GM21367 (cell line): ENCODE measurements around the gene AHI1.

Experiments used
- ATAC-seq: cut with Tn5 transposase; IDR thresholded peaks from one replicate; pipeline ENCODE4 v1.9.1; 2021; ENCODE audit not compliant: unreplicated experiment

Gene AHI1

GRCh38 chr6:135464634-135465033 lies 32.9 kb downstream of the AHI1 start:
- ATAC-seq, result peak; percentile 61

- ATAC-seq, result no peak
These were observed 36.3 kb downstream of the AHI1 start for GRCh38 chr6:135461208-135461607.

- no peak for ATAC-seq
These were observed 39.5 kb downstream of the AHI1 start for GRCh38 chr6:135458051-135458450.

- no peak for ATAC-seq
These were observed 45.8 kb downstream of the AHI1 start for GRCh38 chr6:135451617-135452190.

- ATAC-seq, result no peak
These were observed 48.3 kb downstream of the AHI1 start for GRCh38 chr6:135449246-135449645.

GRCh38 chr6:135440087-135440792 lies 57.3 kb downstream of the AHI1 start:
- ATAC-seq, result peak; percentile 46

GRCh38 chr6:135439549-135439948 lies 58.0 kb downstream of the AHI1 start:
- ATAC-seq, result no peak

- ATAC-seq, result no peak
These were observed 58.5 kb downstream of the AHI1 start for GRCh38 chr6:135438907-135439535.

- no peak for ATAC-seq
These were observed 62.5 kb downstream of the AHI1 start for GRCh38 chr6:135434991-135435390.

GRCh38 chr6:135434095-135434494 lies 63.4 kb downstream of the AHI1 start:
- ATAC-seq, result no peak

- no peak for ATAC-seq
These were observed 69.5 kb downstream of the AHI1 start for GRCh38 chr6:135428078-135428477.

- ATAC-seq, result no peak
These were observed 70.7 kb downstream of the AHI1 start for GRCh38 chr6:135426833-135427232.

- no peak for ATAC-seq
These were observed 73.2 kb downstream of the AHI1 start for GRCh38 chr6:135424385-135424784.

GRCh38 chr6:135423649-135424128 lies 73.9 kb downstream of the AHI1 start:
- peak; percentile 73 for ATAC-seq

GRCh38 chr6:135419162-135419561 lies 78.4 kb downstream of the AHI1 start:
- ATAC-seq, result no peak

GRCh38 chr6:135418040-135418760 lies 79.3 kb downstream of the AHI1 start:
- ATAC-seq, result no peak

GRCh38 chr6:135412761-135413160 lies 84.8 kb downstream of the AHI1 start:
- ATAC-seq, result no peak

- no peak for ATAC-seq
These were observed 85.7 kb downstream of the AHI1 start for GRCh38 chr6:135411849-135412248.

- no peak for ATAC-seq
These were observed 86.2 kb downstream of the AHI1 start for GRCh38 chr6:135411339-135411738.

GRCh38 chr6:135410856-135411255 lies 86.7 kb downstream of the AHI1 start:
- ATAC-seq, result no peak

- no peak for ATAC-seq
These were observed 94.0 kb downstream of the AHI1 start for GRCh38 chr6:135403584-135403983.

- ATAC-seq, result no peak
These were observed 95.2 kb downstream of the AHI1 start for GRCh38 chr6:135402311-135402710.
